GM19324 (cell line): ENCODE measurements around the gene MTUS2.

Source experiments
- ATAC-seq: cut with Tn5 transposase; IDR thresholded peaks from one replicate; pipeline ENCODE4 v1.9.1; 2021; ENCODE audit warnings: mild to moderate bottlenecking, moderate library complexity; ENCODE audit not compliant: unreplicated experiment, low FRiP score

MTUS2 gene

GRCh38 chr13:29493796-29494195, 673.7 kb downstream of the MTUS2 start:
- no peak for ATAC-seq

- ATAC-seq = no peak
Observed at GRCh38 chr13:29494520-29494919, 674.4 kb downstream of the MTUS2 start.

- no peak for ATAC-seq
Observed at GRCh38 chr13:29496241-29496712, 676.1 kb downstream of the MTUS2 start.

GRCh38 chr13:29497137-29497654, 677.1 kb downstream of the MTUS2 start:
- ATAC-seq = no peak

- ATAC-seq = no peak
Observed at GRCh38 chr13:29498426-29499040, 678.4 kb downstream of the MTUS2 start.

- ATAC-seq = no peak
Observed at GRCh38 chr13:29499506-29500165, 679.5 kb downstream of the MTUS2 start.

GRCh38 chr13:29500386-29500785, 680.2 kb downstream of the MTUS2 start:
- no peak for ATAC-seq

GRCh38 chr13:29501674-29502073, 681.5 kb downstream of the MTUS2 start:
- no peak for ATAC-seq

- ATAC-seq = no peak
Observed at GRCh38 chr13:29502391-29503008, 682.4 kb downstream of the MTUS2 start.

- ATAC-seq = no peak
Observed at GRCh38 chr13:29503041-29503837, 683.1 kb downstream of the MTUS2 start.

GRCh38 chr13:29504691-29505090, 684.6 kb downstream of the MTUS2 start:
- no peak for ATAC-seq

GRCh38 chr13:29505511-29505910, 685.4 kb downstream of the MTUS2 start:
- no peak for ATAC-seq

- no peak for ATAC-seq
Observed at GRCh38 chr13:29505950-29506349, 685.8 kb downstream of the MTUS2 start.

- ATAC-seq = no peak
Observed at GRCh38 chr13:29507356-29507755, 687.2 kb downstream of the MTUS2 start.

GRCh38 chr13:29508130-29508875, 688.2 kb downstream of the MTUS2 start:
- peak; percentile 72 for ATAC-seq

- ATAC-seq = no peak
Observed at GRCh38 chr13:29508876-29509252, 688.7 kb downstream of the MTUS2 start.

- ATAC-seq = no peak
Observed at GRCh38 chr13:29509999-29510589, 690.0 kb downstream of the MTUS2 start.

- no peak for ATAC-seq
Observed at GRCh38 chr13:29510651-29511084, 690.5 kb downstream of the MTUS2 start.

GRCh38 chr13:29511106-29511796, 691.1 kb downstream of the MTUS2 start:
- no peak for ATAC-seq
